Suprapubic skin (tissue), 4 donors: ENCODE measurements around the gene PRKCE.

Experiments used
- CTCF ChIP-seq, 2 donors: fragments of 200-600 bp in 1 of 2; fragments of 450-650 bp in 1 of 2; sonication (generic) in 1 of 2; IDR thresholded peaks; one replicate each; pipeline ENCODE4 v1.5.1; 2016 to 2019; ENCODE audit warnings: antibody characterized with exemption in 2 of 2, mild to moderate bottlenecking in 1 of 2, moderate library complexity in 1 of 2
- POLR2A ChIP-seq, 2 donors: fragments of 450-650 bp; IDR thresholded peaks; one replicate each; pipeline ENCODE4 v1.6.1; 2017; ENCODE audit warnings: antibody characterized with exemption in 2 of 2, mild to moderate bottlenecking in 2 of 2, moderate library complexity in 2 of 2
- POLR2AphosphoS5 ChIP-seq, 3 donors: sonication (generic); formaldehyde crosslinking; IDR thresholded peaks; one replicate each; pipeline ENCODE4 v1.6.1; 2017; ENCODE audit warnings: antibody characterized with exemption in 3 of 3

GRCh38 chr2:45750484-45750883 lies 99.0 kb downstream of the PRKCE start:
- TF ChIP-seq POLR2AphosphoS5 (IDR thresholded peaks at IDR 0.05): no peak
- no peak for TF ChIP-seq POLR2A (IDR thresholded peaks at IDR 0.05)
- no peak for TF ChIP-seq CTCF (IDR thresholded peaks at IDR 0.05)
